Activated CD4-positive, CD25-positive, alpha-beta regulatory T cell (primary cell): ENCODE data around the gene AGBL4.

Source experiments
- DNase-seq, 4 experiments: peaks; one replicate each; lab custom pipeline; 2025; lab: John Stamatoyannopoulos, UW

AGBL4 gene

DNA sequence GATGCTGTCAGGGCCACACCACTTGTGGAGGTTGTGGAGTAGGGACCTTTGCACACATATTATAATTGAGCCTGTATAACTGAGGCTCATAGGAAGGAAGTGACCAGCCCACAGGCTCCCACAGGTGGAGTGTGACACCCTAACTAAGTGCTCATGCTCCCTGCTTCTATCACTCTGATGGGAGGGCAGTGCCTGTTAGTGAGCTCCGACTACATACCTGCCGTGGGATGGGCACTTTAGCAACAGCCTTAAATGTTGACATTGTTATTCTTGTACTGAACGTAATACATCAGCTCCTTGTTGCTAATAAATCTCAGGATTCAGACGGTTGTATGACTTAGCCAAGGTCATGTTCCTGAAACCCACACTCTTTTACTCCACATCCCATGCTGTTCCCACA lies 1305.0 kb downstream of the AGBL4 start:
- no peak for DNase-seq

DNA sequence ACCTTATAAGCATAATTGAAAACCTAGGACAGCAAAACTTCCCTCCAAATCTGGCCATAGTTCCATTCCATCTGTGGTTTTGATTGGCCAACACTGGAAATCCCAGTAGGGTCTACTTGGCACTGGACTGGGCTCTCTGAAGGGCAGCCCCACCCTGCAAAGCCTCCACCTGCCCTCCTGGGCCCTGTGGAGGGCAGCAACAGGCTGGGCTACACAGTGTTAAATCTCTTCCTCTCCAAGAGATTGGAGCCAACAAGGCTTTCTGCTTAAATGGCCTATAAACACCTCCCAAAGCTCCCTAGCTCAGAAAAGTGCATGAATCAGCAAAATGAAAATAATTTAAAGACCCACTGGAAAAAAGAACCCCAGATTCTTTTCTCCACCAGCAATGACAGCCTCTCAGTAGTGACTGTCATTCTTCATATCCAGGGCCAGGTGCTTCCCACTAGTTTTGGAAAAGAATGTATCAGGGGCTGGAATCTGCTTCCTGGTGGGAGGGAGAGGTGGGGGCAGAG lies 1305.6 kb downstream of the AGBL4 start:
- DNase-seq, result no peak

DNA sequence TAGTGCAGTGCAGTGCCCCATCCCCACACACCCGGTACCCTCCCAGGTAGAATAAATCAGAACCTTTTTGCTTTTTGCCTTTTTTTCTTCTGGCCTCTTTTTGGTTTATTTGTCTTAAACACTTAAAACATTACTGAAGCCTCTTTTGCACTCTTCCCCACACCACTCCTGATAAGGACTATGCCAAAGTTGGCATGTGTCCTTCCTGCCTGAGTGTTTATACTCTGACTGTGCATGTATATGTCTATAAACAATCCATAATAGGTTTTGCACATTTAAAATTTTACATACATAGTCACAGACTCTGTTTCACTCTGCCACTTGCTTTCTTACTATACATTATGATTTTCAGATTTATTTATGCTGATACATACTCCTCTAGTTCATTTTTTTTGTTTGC lies 1306.7 kb downstream of the AGBL4 start:
- DNase-seq, result no peak

DNA sequence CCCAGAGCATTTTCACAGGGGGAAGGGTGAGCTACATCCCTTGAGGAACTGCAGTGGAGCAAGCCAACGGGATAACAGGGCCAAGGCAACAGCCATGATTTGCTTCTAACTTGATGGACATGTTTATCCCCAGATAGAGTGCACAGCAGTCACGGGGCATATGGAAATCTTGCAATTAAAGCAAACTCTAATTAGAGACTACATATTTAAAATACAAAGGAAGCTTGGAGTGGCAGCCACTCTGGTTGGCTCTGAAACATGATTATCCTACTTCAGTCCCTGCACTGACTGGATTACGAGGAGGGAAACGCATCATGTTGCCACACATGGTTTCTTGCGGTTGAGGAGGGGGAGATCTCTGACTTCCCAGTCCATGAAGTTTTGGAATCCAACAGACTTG lies 1307.8 kb downstream of the AGBL4 start:
- no peak for DNase-seq

DNA sequence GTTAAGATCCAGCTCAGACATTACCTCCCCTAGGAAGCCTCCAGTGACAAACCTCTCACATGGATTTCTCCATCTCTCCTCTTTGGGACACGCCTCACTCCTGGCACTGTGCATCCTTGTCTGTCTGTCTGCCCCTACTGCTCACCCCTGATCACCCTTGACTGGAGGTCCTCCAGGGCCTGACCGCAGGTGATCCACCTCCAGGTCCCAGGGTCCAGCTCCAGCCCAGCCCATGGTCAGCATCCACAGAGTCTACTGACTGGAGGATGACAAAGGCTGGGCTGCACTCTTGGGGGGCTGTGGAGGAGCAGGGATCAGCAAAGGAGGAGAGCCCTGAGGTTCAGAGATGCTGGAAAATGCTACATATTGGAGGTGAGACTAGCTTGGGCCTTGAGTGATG lies 1312.8 kb downstream of the AGBL4 start:
- no peak for DNase-seq

DNA sequence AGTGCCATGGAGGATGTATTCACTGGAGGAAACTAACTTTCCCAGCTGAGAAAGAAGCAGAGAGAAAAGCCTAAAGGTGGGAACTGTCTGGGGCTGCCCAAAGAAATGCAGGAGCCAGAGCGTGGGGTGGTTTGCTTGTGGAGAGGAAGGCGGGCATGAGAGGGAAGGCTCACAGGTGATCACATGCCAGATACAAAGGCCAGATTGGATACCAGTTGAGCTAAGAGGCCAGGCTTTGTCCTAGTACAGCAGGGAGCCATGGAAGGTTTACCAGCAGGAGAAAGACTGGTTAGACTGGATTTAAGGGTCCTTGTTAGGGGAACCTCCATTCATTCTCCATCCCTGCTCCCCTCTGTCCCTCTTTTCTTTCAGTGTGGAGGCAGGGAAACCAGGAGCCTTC lies 1313.4 kb downstream of the AGBL4 start:
- DNase-seq, result no peak

DNA sequence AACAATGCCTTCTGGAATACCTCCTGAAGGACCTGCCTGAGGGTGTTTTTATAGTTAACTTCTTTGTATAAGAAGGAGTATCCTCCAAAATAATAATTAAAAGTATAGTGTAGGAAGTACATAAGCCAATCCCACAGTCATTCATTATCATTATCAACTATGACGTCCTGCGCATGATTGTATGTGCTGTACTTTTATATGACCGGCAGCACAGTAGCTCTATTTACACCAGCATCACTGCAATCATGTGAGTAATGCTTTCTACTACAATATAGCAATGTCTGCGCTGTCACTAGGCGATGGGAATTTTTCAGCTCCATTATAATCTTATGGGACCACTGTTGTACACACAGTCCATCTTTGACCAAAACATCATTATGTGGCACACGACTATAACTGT lies 1319.0 kb downstream of the AGBL4 start:
- DNase-seq, result no peak

DNA sequence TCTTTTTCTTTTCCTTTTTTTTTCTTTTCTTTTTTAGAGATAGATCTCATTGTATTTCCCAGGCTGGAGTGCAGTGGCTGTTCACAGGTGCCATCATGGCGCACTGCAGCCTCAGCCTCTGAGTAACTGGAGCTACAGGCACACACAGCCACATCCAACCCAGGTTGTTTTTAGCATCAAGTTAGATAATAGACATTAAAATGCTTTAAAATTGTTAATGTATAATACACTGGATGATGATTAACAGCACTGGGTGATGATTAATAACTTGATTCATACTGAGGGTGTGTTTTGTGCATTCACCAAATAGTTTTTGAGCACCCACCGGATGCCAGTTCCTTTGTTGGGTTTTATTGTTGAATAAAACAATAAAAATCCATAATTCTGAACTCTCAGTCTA lies 1322.3 kb downstream of the AGBL4 start:
- DNase-seq, result no peak

DNA sequence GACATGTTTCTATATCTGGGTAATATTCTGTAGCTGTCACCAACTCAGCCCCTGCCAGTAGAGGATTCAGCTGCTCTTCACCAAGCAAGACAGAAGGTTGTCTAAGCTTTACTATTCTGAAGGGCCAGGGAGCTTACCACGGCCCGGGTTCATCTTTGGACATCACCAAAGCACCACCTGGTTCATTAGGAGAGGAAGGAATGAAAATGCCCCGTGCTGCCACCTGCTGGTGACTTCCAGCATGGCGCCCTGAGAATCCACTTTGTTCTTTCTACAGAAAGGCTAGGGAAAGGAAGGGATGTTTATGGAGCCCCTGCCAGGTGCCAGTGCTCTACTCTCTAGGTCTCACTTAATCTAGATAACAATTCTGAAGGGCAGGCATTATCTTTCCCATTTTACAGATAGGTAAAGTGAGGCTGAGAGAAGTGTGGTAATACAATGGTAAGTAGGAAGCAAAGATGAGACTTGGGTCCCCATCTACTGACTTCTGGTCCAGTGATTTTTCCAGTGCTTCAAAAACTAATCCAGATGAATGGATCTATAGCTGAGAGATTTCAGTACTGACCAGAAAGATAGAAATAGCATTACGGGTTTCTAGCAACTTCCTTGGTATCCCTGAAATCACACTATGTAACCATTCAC lies 1326.6 kb downstream of the AGBL4 start:
- DNase-seq, result peak in 3 of 4 experiments; percentile 8 to 28 (median 10)

DNA sequence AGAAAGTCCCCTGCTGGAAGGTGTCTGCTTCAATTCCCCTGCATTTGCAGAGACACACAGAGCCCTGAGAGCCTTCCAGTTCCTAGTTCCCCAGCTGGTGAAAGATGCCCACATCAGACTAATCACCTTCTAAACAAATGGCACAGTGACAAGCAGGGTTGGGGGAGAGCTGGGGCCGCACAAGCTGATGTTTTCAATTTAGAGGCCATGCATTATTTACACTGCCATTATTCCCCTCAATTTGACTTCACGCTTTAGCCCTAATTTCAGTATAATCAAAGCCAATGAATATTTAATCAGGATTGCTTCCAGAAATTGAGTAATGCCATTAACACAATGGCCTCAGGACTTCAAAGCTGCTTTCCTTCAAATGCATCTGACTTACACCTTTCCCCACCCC lies 1328.6 kb downstream of the AGBL4 start:
- DNase-seq, result no peak

DNA sequence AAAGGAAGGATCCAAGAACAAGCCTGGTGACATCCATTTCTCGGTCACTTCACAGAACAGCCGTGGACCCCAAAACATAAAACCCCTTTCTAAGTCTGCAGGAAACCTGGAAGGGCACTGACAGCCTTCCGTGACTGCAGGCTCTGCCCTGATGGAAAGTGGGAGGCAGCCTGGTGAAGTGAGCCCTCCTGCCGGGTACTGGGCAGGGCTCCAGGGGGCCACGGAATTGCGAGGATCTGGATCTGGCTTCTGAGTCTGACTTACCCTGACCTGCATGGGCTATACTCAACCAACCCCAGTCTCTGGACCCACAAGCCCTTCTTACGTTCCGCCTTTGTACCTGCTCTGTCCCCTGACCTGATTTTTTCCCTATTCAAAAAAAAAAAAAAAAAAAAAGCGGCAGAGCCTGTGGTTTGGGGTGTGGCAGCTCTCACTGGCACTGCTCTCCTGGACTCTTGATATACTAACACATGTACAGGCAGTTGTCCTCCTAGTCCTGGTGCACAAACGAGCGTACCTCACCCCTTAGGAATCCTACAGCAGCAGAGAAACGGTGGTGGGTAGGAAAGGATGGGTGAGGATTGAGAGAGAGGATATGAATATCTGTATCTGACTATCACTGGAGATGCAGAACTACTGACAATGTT lies 1330.0 kb downstream of the AGBL4 start:
- DNase-seq, result no peak

DNA sequence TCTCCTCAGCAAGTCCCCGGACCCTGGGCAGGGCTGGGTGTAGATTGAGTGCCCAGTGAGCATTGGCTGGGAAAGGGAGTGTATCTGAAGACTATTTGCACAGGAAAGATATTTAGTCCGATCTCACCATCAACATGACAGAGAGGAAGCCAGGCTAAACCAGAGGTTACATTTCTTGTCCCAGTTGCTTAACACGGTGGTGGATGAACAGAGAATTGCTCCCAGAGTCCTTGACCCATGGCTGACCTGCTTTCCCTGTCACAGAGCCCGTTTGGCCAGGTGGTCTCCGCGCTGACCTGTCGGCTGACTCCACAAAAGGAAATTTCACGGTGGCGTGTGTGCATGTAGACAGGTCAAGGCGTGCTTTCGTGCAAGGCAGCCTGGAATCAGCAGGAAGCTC lies 1330.6 kb downstream of the AGBL4 start:
- DNase-seq, result no peak

DNA sequence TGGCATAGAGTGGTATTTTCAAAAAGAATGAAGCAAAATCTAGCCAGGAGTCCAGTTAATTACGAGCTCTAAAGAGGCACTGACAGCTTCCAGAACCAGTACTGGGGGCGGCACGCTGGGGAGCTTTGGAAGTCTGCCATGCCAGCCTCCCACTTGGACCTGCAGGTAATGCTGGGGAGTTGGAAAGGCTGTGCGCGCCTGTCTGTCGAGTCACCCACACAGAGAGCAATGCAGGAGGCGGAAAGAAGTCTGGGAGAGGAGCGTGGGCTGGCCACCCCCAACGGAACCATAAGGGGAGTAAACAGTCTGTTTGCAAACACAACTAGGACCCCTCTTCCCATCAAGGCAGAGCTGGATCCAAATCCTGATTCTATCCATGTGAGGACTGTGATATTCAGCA lies 1331.5 kb downstream of the AGBL4 start:
- DNase-seq, result no peak

DNA sequence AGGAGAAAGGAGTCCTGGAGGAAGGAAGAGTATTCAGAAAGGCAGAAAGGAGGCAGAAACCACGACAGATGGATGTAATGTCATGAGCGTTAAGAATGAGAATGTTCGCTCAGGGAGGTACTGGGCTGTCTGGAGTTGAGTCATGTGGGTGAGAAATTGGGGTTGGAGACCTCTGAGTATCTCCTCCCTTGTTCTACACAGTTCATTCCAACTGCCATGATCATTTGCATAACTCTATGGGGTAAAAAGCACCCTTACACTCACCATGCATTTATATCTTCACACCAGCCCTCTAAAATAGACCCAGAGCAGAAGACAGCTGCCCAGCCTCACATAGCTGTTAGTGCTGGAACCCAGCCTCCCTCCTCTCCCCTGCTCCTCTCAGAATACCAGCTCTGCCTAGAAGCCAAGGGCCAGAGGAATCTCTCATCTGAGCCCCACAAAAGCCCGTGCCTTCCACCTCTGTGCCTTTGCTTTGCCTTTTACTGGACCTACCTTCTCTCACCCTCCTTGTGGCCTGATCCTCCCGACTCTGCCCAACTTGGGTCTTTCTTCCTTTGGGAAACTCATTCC lies 1332.2 kb downstream of the AGBL4 start:
- no peak for DNase-seq

DNA sequence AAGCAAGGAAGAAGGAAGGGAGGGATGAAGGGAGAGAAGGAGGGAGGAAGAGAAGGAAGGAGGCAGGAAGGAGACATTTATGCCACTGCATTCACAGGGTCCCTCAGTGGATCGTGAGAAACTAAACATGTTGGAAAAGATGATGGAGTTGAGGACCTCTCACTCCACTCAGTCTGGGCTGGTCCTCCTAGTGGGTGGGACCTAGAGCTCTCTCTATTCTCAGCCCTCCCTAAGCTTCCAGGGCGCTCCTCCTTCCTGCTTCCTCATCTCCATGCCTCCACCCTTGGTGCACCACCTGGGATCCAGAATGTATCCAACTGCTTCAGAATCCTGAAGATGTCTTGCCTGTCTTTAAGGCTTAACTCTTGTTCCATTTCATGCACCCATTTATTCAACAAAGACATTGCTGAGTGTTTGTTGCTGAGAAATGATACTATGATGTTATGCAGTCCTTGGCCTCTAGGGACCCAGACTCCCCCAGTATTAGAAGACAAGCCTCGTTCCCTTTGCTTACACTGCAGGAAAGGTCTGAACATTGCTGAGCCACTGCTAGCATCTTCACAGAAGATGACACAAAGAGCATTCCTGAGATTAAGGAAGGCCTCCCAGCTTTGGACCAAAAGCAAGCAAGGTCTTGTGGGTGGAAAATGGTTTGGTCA lies 1335.5 kb downstream of the AGBL4 start:
- DNase-seq, result no peak

DNA sequence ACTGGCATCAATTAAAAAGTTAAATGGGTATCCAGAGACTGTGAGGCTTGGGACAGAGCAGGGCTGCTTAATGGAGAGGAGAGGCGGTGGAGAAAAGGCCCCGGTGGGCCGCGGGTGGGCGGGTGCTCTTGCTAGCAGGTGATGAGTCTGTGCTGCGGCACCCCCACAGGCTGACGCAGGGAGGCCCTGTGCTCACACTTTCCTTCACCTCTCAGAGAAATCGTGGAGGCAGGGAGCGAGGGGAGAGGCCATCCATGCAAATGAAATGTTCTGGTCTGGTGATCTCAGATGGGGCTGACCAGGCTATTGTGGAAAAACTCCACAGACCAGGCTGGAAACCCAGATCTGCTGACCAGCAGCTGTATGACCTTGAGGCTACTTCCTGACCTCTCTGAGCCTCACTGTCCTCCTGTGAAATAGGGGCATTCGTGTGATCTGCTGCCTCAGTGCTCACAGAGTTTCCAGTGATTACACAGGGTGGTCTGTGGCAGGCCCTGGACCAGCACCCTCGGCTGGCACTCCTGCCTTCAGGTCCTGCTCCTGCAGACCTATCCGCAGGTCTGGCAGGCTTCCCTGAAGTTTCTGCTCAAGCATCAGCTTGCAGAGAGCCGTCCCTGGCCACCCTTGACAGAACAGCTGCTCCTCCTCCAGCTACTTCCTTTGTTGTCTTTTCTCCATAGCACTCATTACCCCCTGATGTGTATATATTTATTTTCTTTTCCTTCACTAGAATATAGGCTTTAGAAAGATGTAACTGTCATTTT lies 1336.3 kb downstream of the AGBL4 start:
- no peak for DNase-seq

DNA sequence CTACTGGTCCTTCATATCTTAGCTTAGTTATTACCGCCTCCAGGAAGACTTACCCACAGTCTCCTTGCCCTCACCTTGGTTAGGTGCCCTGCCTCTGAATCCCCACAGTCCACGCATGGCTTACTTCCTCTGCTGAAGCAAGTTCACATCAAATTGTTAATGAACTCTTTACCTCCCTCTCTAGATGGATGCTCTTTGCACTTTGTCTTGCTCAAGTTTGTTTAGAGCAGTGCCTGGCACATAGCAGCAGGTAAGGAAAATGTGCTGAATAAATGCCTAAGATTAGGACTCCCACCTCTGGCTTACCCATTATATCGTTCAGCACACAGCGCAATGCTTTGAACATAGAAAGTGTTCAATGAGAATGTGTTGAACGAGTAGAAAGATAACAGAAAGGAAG lies 1337.6 kb downstream of the AGBL4 start:
- no peak for DNase-seq

DNA sequence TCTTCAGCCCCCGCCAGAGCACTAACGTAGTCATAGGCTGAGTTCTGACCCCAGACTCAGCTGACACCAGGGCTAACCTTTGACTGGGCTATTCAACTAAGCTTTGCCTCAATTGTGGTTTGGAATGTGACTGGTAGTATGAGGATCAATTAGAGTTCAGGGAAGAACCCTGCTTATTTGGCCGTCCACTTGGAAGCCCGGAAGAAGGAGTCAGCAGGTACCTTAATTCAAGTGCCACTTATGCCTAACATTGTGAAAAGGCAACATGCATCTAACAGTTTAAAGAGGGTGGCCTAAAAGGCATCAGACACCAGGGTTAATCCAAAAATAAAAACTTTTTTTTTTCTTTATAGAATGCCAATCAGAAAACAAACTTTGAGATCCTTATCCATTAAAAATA lies 1339.4 kb downstream of the AGBL4 start:
- no peak for DNase-seq

DNA sequence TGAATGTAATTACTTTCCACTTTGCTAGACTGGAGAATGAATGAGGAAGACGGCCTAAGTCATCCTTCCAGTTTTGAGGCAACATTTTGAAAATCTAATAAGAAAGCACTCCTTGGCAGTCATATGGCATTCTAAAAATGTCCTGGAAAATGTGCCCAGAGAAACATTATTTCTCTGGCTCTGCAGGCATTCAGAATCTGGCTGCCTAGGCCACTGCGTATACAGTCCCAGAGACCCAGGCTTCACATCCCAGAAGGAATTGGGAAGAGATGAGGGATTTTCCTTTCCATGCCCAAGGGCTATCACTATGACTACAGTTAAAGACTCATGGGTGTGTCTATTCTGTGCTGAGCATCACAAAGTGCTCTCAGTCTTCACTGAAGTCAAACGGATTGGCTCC lies 1339.9 kb downstream of the AGBL4 start:
- DNase-seq, result no peak

DNA sequence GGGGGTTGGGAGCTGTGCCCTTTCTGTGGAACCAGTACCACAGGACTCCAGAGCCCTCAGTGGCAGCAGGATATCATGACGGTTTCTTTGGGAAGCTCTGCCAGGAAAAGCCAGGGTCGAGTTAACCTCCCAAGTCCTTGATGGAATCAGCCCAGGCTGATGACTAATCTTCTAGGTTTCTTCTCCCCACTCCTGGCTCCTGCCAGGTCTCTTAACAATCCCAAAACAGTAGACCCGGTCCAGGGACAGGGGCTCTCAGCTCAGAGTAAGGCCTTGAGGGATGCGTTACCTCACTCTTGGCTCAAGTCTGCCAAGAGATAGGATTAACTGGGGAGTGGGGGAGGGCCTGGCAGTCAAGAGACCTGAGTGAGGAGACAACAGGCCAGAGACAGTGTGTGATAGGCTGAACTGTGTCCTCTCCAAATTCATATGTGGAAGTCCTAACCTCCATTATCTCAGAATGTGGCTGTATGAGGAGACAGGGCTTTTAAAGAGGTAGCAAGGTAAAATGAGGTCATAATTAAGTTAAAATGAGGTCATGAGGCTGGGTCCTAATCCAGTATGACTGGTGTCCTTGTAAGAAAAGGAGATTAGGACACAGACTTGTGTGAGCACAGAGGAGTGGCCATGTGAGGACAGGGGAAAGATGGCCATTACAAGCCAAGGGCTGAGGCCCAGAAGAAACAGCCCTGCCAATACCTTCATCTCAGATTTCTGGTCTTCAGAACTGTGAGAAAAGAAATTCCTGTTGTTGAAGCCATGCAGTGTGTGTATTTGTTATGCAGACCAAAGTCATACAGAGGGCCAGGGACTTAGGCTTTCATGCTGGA lies 1342.1 kb downstream of the AGBL4 start:
- DNase-seq, result no peak

DNA sequence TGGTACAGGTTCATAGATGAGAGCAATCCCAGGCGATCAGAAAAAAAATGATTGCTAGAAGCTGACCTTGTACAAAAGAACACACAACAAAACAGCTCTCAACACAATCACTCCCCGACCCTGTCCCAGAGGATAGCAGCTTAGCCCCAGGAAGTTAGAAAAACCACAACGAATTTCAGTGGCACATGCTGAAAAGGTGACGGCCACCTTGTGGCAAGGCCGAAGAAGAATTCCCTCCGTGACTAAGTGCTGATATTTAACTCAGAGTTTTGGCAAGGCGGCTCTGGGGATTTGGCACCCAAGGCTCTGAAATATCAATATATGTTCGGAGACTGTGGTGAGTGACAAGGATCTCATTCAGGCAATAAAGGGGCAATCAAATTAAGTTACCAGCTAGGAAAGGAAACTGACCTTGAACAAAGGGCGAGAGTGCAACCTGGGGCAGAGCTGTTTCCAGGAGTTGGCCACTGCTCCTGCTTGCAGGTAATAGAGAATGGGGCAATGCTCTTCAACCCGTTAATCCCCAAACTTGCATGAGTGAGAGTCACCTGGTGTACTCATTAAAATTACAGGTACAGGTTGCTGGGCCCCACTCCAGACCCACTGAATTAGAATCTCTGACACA lies 1343.2 kb downstream of the AGBL4 start:
- no peak for DNase-seq
